Parathyroid adenoma (tissue), 2 donors: ENCODE data around the gene CDKN1A.

Experiments
- H2AFZ ChIP-seq: fragments of 300-600 bp; sonication (generic); one replicate; pipeline ENCODE4 v1.7.0; 2017; ENCODE audit warnings: antibody characterized with exemption, mild to moderate bottlenecking
- H3K27ac ChIP-seq: fragments of 300-600 bp; sonication (generic); one replicate; pipeline ENCODE4 v1.7.0; 2017
- H3K27me3 ChIP-seq: fragments of 300-600 bp; sonication (generic); one replicate; pipeline ENCODE4 v1.7.0; 2017; ENCODE audit warnings: low read length; ENCODE audit not compliant: control insufficient read depth, insufficient read depth
- H3K36me3 ChIP-seq: fragments of 300-600 bp; sonication (generic); one replicate; pipeline ENCODE4 v1.7.0; 2017; ENCODE audit warnings: low read length; ENCODE audit not compliant: control insufficient read depth, insufficient read depth
- H3K4me1 ChIP-seq: fragments of 300-600 bp; sonication (generic); one replicate; pipeline ENCODE4 v1.7.0; 2017; ENCODE audit warnings: control low read depth
- H3K4me2 ChIP-seq: fragments of 300-600 bp; sonication (generic); one replicate; pipeline ENCODE4 v1.7.0; 2017; ENCODE audit warnings: low read length
- H3K4me3 ChIP-seq: fragments of 300-600 bp; sonication (generic); one replicate; pipeline ENCODE4 v1.7.0; 2017; ENCODE audit warnings: low read depth, low read length
- H3K79me2 ChIP-seq: fragments of 300-600 bp; sonication (generic); one replicate; pipeline ENCODE4 v1.7.0; 2017; ENCODE audit warnings: control low read depth
- H3K9ac ChIP-seq: fragments of 300-600 bp; sonication (generic); one replicate; pipeline ENCODE4 v1.7.0; 2017; ENCODE audit warnings: mild to moderate bottlenecking
- H3K9me3 ChIP-seq: fragments of 300-600 bp; sonication (generic); one replicate; pipeline ENCODE4 v1.7.0; 2017; ENCODE audit warnings: low read length; ENCODE audit not compliant: control insufficient read depth
- CTCF ChIP-seq: fragments of 300-600 bp; sonication (generic); IDR thresholded peaks from one replicate; pipeline ENCODE4 v1.7.0; 2017; ENCODE audit warnings: antibody characterized with exemption, mild to moderate bottlenecking
- donor health status: primary hyperparathyroidism.

Gene CDKN1A

GRCh38 chr6:36725581-36725980 is 47.1 kb downstream of the CDKN1A start:
- Histone ChIP-seq H3K4me1 (no peaks in the 10 kb centered on the region), H3K36me3 (no peaks in the 10 kb centered on the region), H3K9ac (no peak overlapping the region), H3K27ac (no peak overlapping the region), H3K4me2 (no peak overlapping the region), H2AFZ (no peak overlapping the region), H3K27me3 (no peaks in the 10 kb centered on the region), H3K9me3 (no peaks in the 10 kb centered on the region), H3K4me3 (no peak overlapping the region), H3K79me2 (no peaks in the 10 kb centered on the region)
- TF ChIP-seq CTCF: no peak

GRCh38 chr6:36727505-36728021 is 49.0 kb downstream of the CDKN1A start:
- no peak overlapping the region for H3K4me3 ChIP-seq
- no peak for TF ChIP-seq CTCF
- H3K9ac ChIP-seq: no peak overlapping the region
- H3K27ac ChIP-seq: no peak overlapping the region
- H3K79me2 ChIP-seq: no peaks in the 10 kb centered on the region
- no peak overlapping the region for H3K4me2 ChIP-seq
- H2AFZ ChIP-seq: no peak overlapping the region
- H3K36me3 ChIP-seq: no peaks in the 10 kb centered on the region
- no peaks in the 10 kb centered on the region for H3K4me1 ChIP-seq
- H3K9me3 ChIP-seq: no peaks in the 10 kb centered on the region
- no peaks in the 10 kb centered on the region for H3K27me3 ChIP-seq

GRCh38 chr6:36728289-36729160 is 50.0 kb downstream of the CDKN1A start:
- Histone ChIP-seq H3K4me3 (no peak overlapping the region), H3K27me3 (no peaks in the 10 kb centered on the region), H3K4me1 (no peaks in the 10 kb centered on the region), H3K27ac (no peak overlapping the region), H2AFZ (no peak overlapping the region), H3K36me3 (no peaks in the 10 kb centered on the region), H3K9ac (no peak overlapping the region), H3K79me2 (no peaks in the 10 kb centered on the region), H3K9me3 (no peaks in the 10 kb centered on the region), H3K4me2 (no peak overlapping the region)
- TF ChIP-seq CTCF: no peak

- no peak overlapping the region for H3K4me3 ChIP-seq
- H3K36me3 ChIP-seq: no peaks in the 10 kb centered on the region
- no peaks in the 10 kb centered on the region for H3K27me3 ChIP-seq
- H2AFZ ChIP-seq: no peak overlapping the region
- no peaks in the 10 kb centered on the region for H3K9me3 ChIP-seq
- TF ChIP-seq CTCF: no peak
- H3K27ac ChIP-seq: no peak overlapping the region
- no peak overlapping the region for H3K9ac ChIP-seq
- H3K4me2 ChIP-seq: no peak overlapping the region
- no peaks in the 10 kb centered on the region for H3K79me2 ChIP-seq
- H3K4me1 ChIP-seq: no peaks in the 10 kb centered on the region
Measured at GRCh38 chr6:36729161-36729524, 50.6 kb downstream of the CDKN1A start.
